Breast epithelium (tissue), 3 donors: ENCODE results near the gene C6orf132.

Experiments
- CTCF ChIP-seq, 3 donors: fragments of 450-650 bp; IDR thresholded peaks; one replicate each; pipeline ENCODE4 v1.5.1; 2016 to 2017; ENCODE audit warnings: antibody characterized with exemption in 3 of 3, mild to moderate bottlenecking in 3 of 3, moderate library complexity in 3 of 3
- POLR2A ChIP-seq: fragments of 450-650 bp; IDR thresholded peaks from one replicate; pipeline ENCODE4 v1.6.1; 2016; ENCODE audit warnings: antibody characterized with exemption, mild to moderate bottlenecking, moderate library complexity

DNA sequence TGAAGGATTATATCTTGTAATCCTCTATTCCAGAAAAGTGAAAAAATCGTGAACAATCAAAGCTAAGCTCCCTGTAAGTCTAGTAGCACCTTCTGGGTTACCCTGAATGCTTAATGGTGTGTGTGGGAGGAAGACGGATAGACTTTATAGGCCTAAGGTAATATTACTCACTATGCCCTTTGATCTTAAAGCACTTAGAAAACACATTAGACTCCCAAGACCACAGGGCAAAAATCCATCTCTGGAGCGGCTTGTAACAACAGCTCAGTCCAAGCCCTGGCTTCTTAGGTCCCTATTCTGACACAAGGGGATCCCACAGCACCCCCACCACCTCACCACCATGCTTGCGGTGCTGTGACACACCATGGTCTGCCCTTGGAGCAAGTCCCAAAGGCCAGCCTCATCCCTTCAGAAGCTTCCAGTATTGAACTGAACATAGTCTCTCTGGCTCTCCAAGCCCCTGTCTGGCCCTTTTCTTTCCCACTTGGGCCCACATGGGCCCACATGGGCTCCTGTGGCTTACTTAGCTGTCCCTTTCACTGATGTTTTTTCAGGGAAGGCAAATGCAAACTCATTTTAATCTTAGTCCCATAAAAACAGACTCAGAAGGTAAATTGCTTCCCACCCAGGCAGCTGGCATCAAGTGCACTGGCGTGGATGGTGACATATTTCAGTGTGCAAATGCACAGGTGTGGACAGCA lies 28.3 kb downstream of the C6orf132 start:
- TF ChIP-seq CTCF (IDR thresholded peaks at IDR 0.05) = no peak
- no peak for TF ChIP-seq POLR2A
